Stomach (tissue), 9 donors: ENCODE measurements around the gene CLDN7. TPM values are rescaled to one million over a fixed set of nuclear protein-coding genes. Genes with fewer than 3 reads are reported as not detected.

Source experiments
- DNase-seq, 2 donors: peaks; one replicate each; pipeline versions ENCODE4 v3.0.0 to v3.0.0-alpha.2; 2013 to 2019
- H3K27ac ChIP-seq, 5 donors: fragments of 200-600 bp in 4 of 5; sonication (generic) in 4 of 5; one replicate each; pipeline ENCODE4 v1.5.1; 2013 to 2019; ENCODE audit warnings: mild to moderate bottlenecking in 1 of 5, moderate library complexity in 1 of 5
- H3K27me3 ChIP-seq, 3 donors: fragments of 200-600 bp; sonication (generic); one replicate each; pipeline ENCODE4 v1.5.1; 2017 to 2019; ENCODE audit warnings: mixed run types in 1 of 3
- H3K36me3 ChIP-seq, 4 donors: fragments of 200-600 bp; sonication (generic); 1 replicate in 3 of 4; 2 replicates in 1 of 4; pipeline ENCODE4 v1.5.1; 2016 to 2019
- H3K4me1 ChIP-seq, 4 donors: fragments of 200-600 bp; sonication (generic); one replicate each; pipeline ENCODE4 v1.5.1; 2016 to 2019
- H3K4me3 ChIP-seq, 4 donors: fragments of 200-600 bp; sonication (generic) in 3 of 4; one replicate each; pipeline ENCODE4 v1.5.1; 2016 to 2019; ENCODE audit warnings: mild to moderate bottlenecking in 1 of 4
- H3K9me3 ChIP-seq, 4 donors: fragments of 200-600 bp; sonication (generic); one replicate each; pipeline ENCODE4 v1.5.1; 2016 to 2019
- CTCF ChIP-seq, 7 experiments: fragments of 450-650 bp in 4 of 7; fragments of 200-600 bp in 3 of 7; sonication (generic) in 3 of 7; IDR thresholded peaks; one replicate each; pipeline ENCODE4 v1.5.1; 2016 to 2019; ENCODE audit warnings: antibody characterized with exemption in 7 of 7, control low read depth in 2 of 7, mild to moderate bottlenecking in 1 of 7
- EP300 ChIP-seq: sonication (generic); formaldehyde crosslinking; IDR thresholded peaks from one replicate; pipeline ENCODE4 v1.6.1; 2017; ENCODE audit warnings: antibody characterized with exemption
- POLR2A ChIP-seq, 4 donors: fragments of 450-650 bp; IDR thresholded peaks; one replicate each; pipeline ENCODE4 v1.6.1; 2016; ENCODE audit warnings: antibody characterized with exemption in 4 of 4, control low read depth in 2 of 4, mild to moderate bottlenecking in 1 of 4, moderate library complexity in 1 of 4
- POLR2AphosphoS5 ChIP-seq, 3 donors: sonication (generic); formaldehyde crosslinking; IDR thresholded peaks; one replicate each; pipeline ENCODE4 v1.6.1; 2016; ENCODE audit warnings: antibody characterized with exemption in 3 of 3
- WGBS, 5 donors: extraction: QIAGEN DNeasy Blood & Tissue Kit in 3 of 5; methylation state at CpG; one replicate each; pipeline versions ENCODE4 v1.1.5 to v1.1.7; 2013 to 2018; 5-methylcytosine and 5-hydroxymethylcytosine counted together
- intact Hi-C: fragments of 100-400 bp; cut with DNase I; formaldehyde crosslinking; loops from one replicate; pipeline ENCODE4 v1.15.1; 2023; ENCODE audit warnings: low total_unique reads
- polyA plus RNA-seq, 3 donors: library from polyadenylated mRNA; stranded (reverse); fragments of 200-250 nt; gene quantifications; one replicate each; pipeline ENCODE4 v1.2.3, GENCODE V29; 2013
- total RNA-seq, 5 donors: library from RNA; depleted of rRNA; stranded (reverse); fragments of >200 nt; gene quantifications; one replicate each; pipeline versions ENCODE4 v1.1.0 to v1.2.3, GENCODE V29; 2014 to 2016
- donor health status: healthy with polysubstance abuse.
- donor health status: Bipolar disorder and iron deficiency.
- donor health status: healthy.

The CLDN7 gene
- total and polyA plus RNA-seq, 8 donors = 1.8 to 829 (median 13.7) TPM

GRCh38 chr17:7241783-7242716 is 20.2 kb downstream of the CLDN7 start, which contains the start of gene GABARAP:
GABARAP (minus strand) TSS chr17:7242449; CDS start chr17:7242330, 119 bp downstream.
- Histone ChIP-seq H3K27ac (peak within 1 kb of the TSS; percentile 94 to 99 (median 97)), H3K4me1 (peaks cover 26 to 39% (median 37%) of the 10 kb centered on the region in 4 donors), H3K4me3 (peak within 1 kb of the TSS; percentile 77 to 97 (median 82)), H3K36me3 (peaks cover 34 to 50% (median 46%) of the 10 kb centered on the region in 4 donors), H3K27me3 (no peaks in the 10 kb centered on the region), H3K9me3 (no peaks in the 10 kb centered on the region)
- TF ChIP-seq EP300 (no peak), CTCF (IDR thresholded peaks at IDR 0.05) (no peak), POLR2AphosphoS5 (IDR thresholded peaks at IDR 0.05) (peak in 1 of 3 donors; percentile 22), POLR2A (IDR thresholded peaks at IDR 0.05) (peak in 2 of 4 donors; percentile 32 to 41)
- DNase-seq = peak; percentile 96 to 98
- WGBS, 5 donors = 0 to 1% (median 0%) methylated on average over 34 to 62 of the region's 62 CpGs
- intact Hi-C loops = no loop called here

- no peaks in the 10 kb centered on the region for H3K27me3 ChIP-seq
- H3K36me3 ChIP-seq = peaks cover 29 to 49% (median 45%) of the 10 kb centered on the region in 4 donors
- 22 to 28% (median 25%) methylated on average over 9 of the region's 9 CpGs for WGBS, 5 donors
- no peak for DNase-seq
- intact Hi-C loops = no loop called here
- H3K4me1 ChIP-seq = peaks cover 26 to 47% (median 42%) of the 10 kb centered on the region in 4 donors
- peak overlapping the region; percentile 77 to 97 (median 82) for H3K4me3 ChIP-seq
- no peaks in the 10 kb centered on the region for H3K9me3 ChIP-seq
- TF ChIP-seq POLR2A (IDR thresholded peaks at IDR 0.05) (no peak), CTCF (IDR thresholded peaks at IDR 0.05) (no peak), EP300 (no peak), POLR2AphosphoS5 (IDR thresholded peaks at IDR 0.05) (no peak)
- H3K27ac ChIP-seq = peak overlapping the region; percentile 94 to 99 (median 97)
Measured at GRCh38 chr17:7241090-7241733, 21.1 kb downstream of the CLDN7 start.

GRCh38 chr17:7240375-7240774 is 21.9 kb downstream of the CLDN7 start:
- H3K36me3 ChIP-seq = peaks cover 29 to 49% (median 45%) of the 10 kb centered on the region in 4 donors
- WGBS, 5 donors = 56 to 72% (median 61%) methylated on average over 4 of the region's 4 CpGs

More at GRCh38 chr17:7240375-7240774, 21.9 kb downstream of the CLDN7 start:
- DNase-seq = no peak
- Histone ChIP-seq H3K4me1 (peaks cover 31 to 55% (median 48%) of the 10 kb centered on the region in 4 donors), H3K9me3 (no peaks in the 10 kb centered on the region), H3K27ac (peak overlapping the region; percentile 9 to 99 (median 97)), H3K4me3 (peak overlapping the region; percentile 15 to 97 (median 82)), H3K27me3 (no peaks in the 10 kb centered on the region)
- intact Hi-C loops = no loop called here
- no peak for TF ChIP-seq EP300
- TF ChIP-seq POLR2A (IDR thresholded peaks at IDR 0.05) = no peak
- no peak for TF ChIP-seq POLR2AphosphoS5 (IDR thresholded peaks at IDR 0.05)
- TF ChIP-seq CTCF (IDR thresholded peaks at IDR 0.05) = no peak
